CD4-positive, CD25-positive, alpha-beta regulatory T cell (primary cell): ENCODE data around the gene NFATC2. TPM values are rescaled to one million over a fixed set of nuclear protein-coding genes. Genes with fewer than 3 reads are reported as not detected.

Experiments
- ATAC-seq, 2 donors: fragments of 150-1000 bp; cut with Tn5 transposase; one replicate each; pipeline ENCODE4 v1.10.0; 2021; ENCODE audit warnings: low read depth in 2 of 2, moderate number of reproducible peaks in 2 of 2, moderate library complexity in 1 of 2
- DNase-seq, 3 donors: peaks; one replicate each; pipeline versions ENCODE4 v3.0.0 to v3.0.0-alpha.2; 2012 to 2022; ENCODE audit warnings: mixed read lengths in 1 of 3
- H3K27ac ChIP-seq: one replicate; pipeline ENCODE4 v1.7.0; 2013; ENCODE audit warnings: mild to moderate bottlenecking, low read length; ENCODE audit not compliant: insufficient read depth, poor library complexity, severe bottlenecking
- H3K27me3 ChIP-seq: one replicate; pipeline ENCODE4 v1.7.0; 2013; ENCODE audit warnings: low read length; ENCODE audit not compliant: control insufficient read depth, insufficient read depth
- H3K36me3 ChIP-seq: one replicate; pipeline ENCODE4 v1.7.0; 2013; ENCODE audit warnings: mild to moderate bottlenecking, low read length, moderate library complexity; ENCODE audit not compliant: control insufficient read depth, insufficient read depth
- H3K4me1 ChIP-seq: 2 replicates; pipeline ENCODE4 v1.7.0; 2013; ENCODE audit warnings: mild to moderate bottlenecking, low read length; ENCODE audit not compliant: insufficient read depth, control insufficient read depth, poor library complexity, severe bottlenecking
- H3K4me3 ChIP-seq: one replicate; pipeline ENCODE4 v1.7.0; 2013; ENCODE audit warnings: low read depth, mild to moderate bottlenecking, low read length, moderate library complexity
- H3K9me3 ChIP-seq, 2 experiments: 1 replicate in 1 of 2; 2 replicates in 1 of 2; pipeline ENCODE4 v1.7.0; 2013; ENCODE audit warnings: low read length in 2 of 2, mild to moderate bottlenecking in 1 of 2, moderate library complexity in 1 of 2; ENCODE audit not compliant: control insufficient read depth in 2 of 2
- H3K27ac Mint-ChIP-seq, 3 donors: one replicate each; pipeline ENCODE4 v1.8.0; 2020 to 2022; ENCODE audit warnings: mild to moderate bottlenecking in 3 of 3, mixed read lengths in 3 of 3, moderate library complexity in 2 of 3
- H3K27me3 Mint-ChIP-seq: one replicate; pipeline ENCODE4 v1.8.0; 2022; ENCODE audit warnings: mild to moderate bottlenecking, mixed read lengths
- H3K36me3 Mint-ChIP-seq: one replicate; pipeline ENCODE4 v1.8.0; 2020; ENCODE audit warnings: mixed read lengths
- H3K4me1 Mint-ChIP-seq, 4 donors: one replicate each; pipeline ENCODE4 v1.8.0; 2020 to 2022; ENCODE audit warnings: mixed read lengths in 4 of 4, mild to moderate bottlenecking in 1 of 4
- H3K4me3 Mint-ChIP-seq, 4 donors: one replicate each; pipeline ENCODE4 v1.8.0; 2020 to 2022; ENCODE audit warnings: mild to moderate bottlenecking in 4 of 4, mixed read lengths in 4 of 4, moderate library complexity in 3 of 4
- H3K9me3 Mint-ChIP-seq, 7 donors: one replicate each; pipeline ENCODE4 v1.8.0; 2020 to 2022; ENCODE audit warnings: mixed read lengths in 7 of 7, mild to moderate bottlenecking in 3 of 7, moderate library complexity in 2 of 7
- polyA plus RNA-seq, 4 donors: library from polyadenylated mRNA; unstranded; fragments of 300-500 nt; fragmentation: Illumina TruSeq; gene quantifications; one replicate each; pipeline ENCODE4 v1.2.3, GENCODE V29; 2021
- total RNA-seq: library from RNA; stranded (reverse); gene quantifications from one replicate; pipeline ENCODE4 v1.2.3, GENCODE V29; 2022

Gene NFATC2
- total and polyA plus RNA-seq, 5 donors from 2014 or later = 11.0 to 56.8 (median 14.2) TPM

GRCh38 chr20:51449498-51450220 lies 92.9 kb downstream of the NFATC2 start:
- H3K27me3 ChIP-seq = no peaks in the 10 kb centered on the region
- Mint-ChIP-seq H3K27me3 (no peaks in the 10 kb centered on the region), H3K4me3 (no peak overlapping the region), H3K36me3 (peaks cover 68% of the 10 kb centered on the region), H3K27ac (peak overlapping the region in 1 of 3 donors; percentile 42), H3K4me1 (peaks cover 9 to 14% (median 13%) of the 10 kb centered on the region in 4 donors), H3K9me3 (peaks cover 0 to 2% (median 0%) of the 10 kb centered on the region in 7 donors)
- no peak overlapping the region for H3K27ac ChIP-seq
- DNase-seq = no peak
- no peak for ATAC-seq
- no peaks in the 10 kb centered on the region for H3K4me1 ChIP-seq
- no peaks in the 10 kb centered on the region for H3K9me3 ChIP-seq
- H3K4me3 ChIP-seq = no peak overlapping the region
- peaks cover 86% of the 10 kb centered on the region for H3K36me3 ChIP-seq

- Mint-ChIP-seq H3K36me3 (peaks cover 66% of the 10 kb centered on the region), H3K27me3 (no peaks in the 10 kb centered on the region), H3K27ac (no peak overlapping the region), H3K9me3 (no peaks in the 10 kb centered on the region), H3K4me3 (no peak overlapping the region), H3K4me1 (peaks cover 5 to 20% (median 16%) of the 10 kb centered on the region in 4 donors)
- no peaks in the 10 kb centered on the region for H3K9me3 ChIP-seq
- H3K36me3 ChIP-seq = peaks cover 73% of the 10 kb centered on the region
- DNase-seq (no peak), ATAC-seq (no peak)
- H3K27me3 ChIP-seq = no peaks in the 10 kb centered on the region
- no peak overlapping the region for H3K4me3 ChIP-seq
- H3K27ac ChIP-seq = no peak overlapping the region
- H3K4me1 ChIP-seq = no peaks in the 10 kb centered on the region
Measured at GRCh38 chr20:51447765-51448148, 94.8 kb downstream of the NFATC2 start.

DNA sequence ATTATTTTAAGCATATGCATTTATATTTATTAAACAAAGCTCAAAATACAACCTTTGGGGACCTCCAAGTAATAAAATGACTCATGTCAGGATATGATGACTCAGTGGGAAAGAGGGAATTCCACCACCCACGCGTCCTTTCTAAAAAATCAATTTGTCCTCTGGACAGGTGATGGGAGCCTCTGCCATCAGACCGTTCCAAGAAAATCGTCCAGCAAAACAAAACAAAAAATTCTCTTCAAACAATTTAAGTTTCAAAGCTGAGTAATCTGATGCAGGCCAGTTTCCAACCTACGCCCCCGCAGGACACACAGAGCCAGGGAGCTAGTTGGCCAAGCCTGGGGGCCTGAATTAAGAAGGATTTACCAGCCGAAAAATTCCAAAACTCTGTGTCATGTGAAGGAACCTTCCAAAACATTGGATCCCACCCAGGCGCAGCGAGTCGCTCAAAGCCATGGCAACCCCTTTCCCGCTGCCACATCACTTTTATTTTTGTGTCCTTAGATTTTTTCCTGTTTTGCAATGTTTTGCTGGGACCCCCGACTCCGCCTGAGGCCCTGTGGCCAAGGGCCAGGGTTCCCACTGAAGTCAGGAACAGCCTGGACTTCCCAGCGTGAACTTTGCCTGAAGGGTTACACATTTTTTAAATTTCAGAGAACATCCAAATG lies 95.3 kb downstream of the NFATC2 start:
- Mint-ChIP-seq H3K9me3 (no peaks in the 10 kb centered on the region), H3K36me3 (peaks cover 61% of the 10 kb centered on the region), H3K4me1 (peaks cover 5 to 16% (median 14%) of the 10 kb centered on the region in 4 donors), H3K27ac (no peak overlapping the region), H3K27me3 (no peaks in the 10 kb centered on the region), H3K4me3 (no peak overlapping the region)
- ATAC-seq (no peak), DNase-seq (no peak)
- H3K27ac ChIP-seq = no peak overlapping the region
- H3K9me3 ChIP-seq = no peaks in the 10 kb centered on the region
- H3K4me3 ChIP-seq = no peak overlapping the region
- H3K36me3 ChIP-seq = peaks cover 69% of the 10 kb centered on the region
- H3K27me3 ChIP-seq = no peaks in the 10 kb centered on the region
- no peaks in the 10 kb centered on the region for H3K4me1 ChIP-seq

DNA sequence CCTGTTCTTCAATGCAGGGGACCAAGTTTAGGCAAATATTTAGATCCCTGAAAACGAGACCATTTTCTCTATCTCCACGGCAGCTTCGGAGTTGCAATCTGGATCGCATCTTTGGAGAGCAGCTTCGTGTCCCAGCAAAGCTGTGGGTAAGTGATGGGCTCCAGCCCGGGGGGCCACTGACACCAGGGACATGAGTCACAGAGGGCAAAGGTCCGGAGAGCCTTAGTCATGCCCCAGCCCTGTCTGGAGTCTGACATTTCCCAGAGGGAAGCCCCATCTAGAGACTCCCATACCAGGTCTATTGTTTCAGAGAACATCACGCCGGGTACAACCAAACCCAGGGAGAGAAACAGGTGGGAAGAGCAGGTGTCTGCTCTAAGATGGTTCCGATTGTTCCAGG lies 95.9 kb downstream of the NFATC2 start:
- Mint-ChIP-seq H3K27me3 (no peaks in the 10 kb centered on the region), H3K36me3 (peaks cover 57% of the 10 kb centered on the region), H3K27ac (peak overlapping the region in 1 of 3 donors; percentile 32), H3K4me3 (no peak overlapping the region), H3K9me3 (no peaks in the 10 kb centered on the region), H3K4me1 (peaks cover 5 to 14% (median 13%) of the 10 kb centered on the region in 4 donors)
- H3K4me3 ChIP-seq = no peak overlapping the region
- ATAC-seq (no peak), DNase-seq (no peak)
- peaks cover 2% of the 10 kb centered on the region for H3K4me1 ChIP-seq
- H3K27me3 ChIP-seq = no peaks in the 10 kb centered on the region
- peaks cover 66% of the 10 kb centered on the region for H3K36me3 ChIP-seq
- H3K27ac ChIP-seq = no peak overlapping the region
- no peaks in the 10 kb centered on the region for H3K9me3 ChIP-seq

GRCh38 chr20:51446230-51446629 lies 96.3 kb downstream of the NFATC2 start:
- H3K27ac ChIP-seq = no peak overlapping the region
- no peaks in the 10 kb centered on the region for H3K27me3 Mint-ChIP-seq
- no peak overlapping the region for H3K4me3 Mint-ChIP-seq
- H3K36me3 Mint-ChIP-seq = peaks cover 52% of the 10 kb centered on the region
- peak overlapping the region in 1 of 3 donors; percentile 32 for H3K27ac Mint-ChIP-seq
- no peaks in the 10 kb centered on the region for H3K9me3 ChIP-seq
- H3K36me3 ChIP-seq = peaks cover 64% of the 10 kb centered on the region
- no peaks in the 10 kb centered on the region for H3K27me3 ChIP-seq
- no peak for ATAC-seq
- H3K4me1 Mint-ChIP-seq = peaks cover 5 to 14% (median 12%) of the 10 kb centered on the region in 4 donors
- H3K4me1 ChIP-seq = peaks cover 3% of the 10 kb centered on the region
- DNase-seq = no peak
- no peaks in the 10 kb centered on the region for H3K9me3 Mint-ChIP-seq
- no peak overlapping the region for H3K4me3 ChIP-seq

DNA sequence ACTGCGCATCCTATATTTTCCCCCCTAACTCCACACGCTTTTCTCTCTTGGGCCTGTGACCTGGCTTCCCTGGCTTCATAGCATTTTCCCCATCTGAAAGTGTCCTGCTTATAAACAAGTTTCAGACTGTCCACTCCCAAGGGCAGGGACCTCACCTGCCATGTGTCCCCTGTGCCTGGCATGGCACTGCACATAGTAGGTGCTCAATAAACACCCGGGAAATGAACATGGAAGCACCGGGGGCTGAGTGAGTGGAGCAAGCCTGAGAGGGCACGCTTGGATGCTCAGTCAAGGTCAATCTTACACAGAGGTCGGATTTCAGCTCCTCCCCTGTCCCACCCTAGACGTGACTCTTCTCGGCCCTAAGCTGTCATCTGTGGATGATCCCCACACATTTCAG lies 96.9 kb downstream of the NFATC2 start:
- H3K9me3 Mint-ChIP-seq = no peaks in the 10 kb centered on the region
- peaks cover 49% of the 10 kb centered on the region for H3K36me3 Mint-ChIP-seq
- ATAC-seq = no peak
- Histone ChIP-seq H3K4me1 (peaks cover 7% of the 10 kb centered on the region), H3K9me3 (no peaks in the 10 kb centered on the region), H3K27ac (no peak overlapping the region), H3K4me3 (no peak overlapping the region), H3K36me3 (peaks cover 61% of the 10 kb centered on the region), H3K27me3 (no peaks in the 10 kb centered on the region)
- H3K27ac Mint-ChIP-seq = peak overlapping the region in 1 of 3 donors; percentile 62
- H3K4me1 Mint-ChIP-seq = peaks cover 5 to 16% (median 14%) of the 10 kb centered on the region in 4 donors
- no peak for DNase-seq
- H3K27me3 Mint-ChIP-seq = no peaks in the 10 kb centered on the region
- peak overlapping the region in 1 of 4 donors; percentile 61 for H3K4me3 Mint-ChIP-seq

GRCh38 chr20:51444922-51445438 lies 97.5 kb downstream of the NFATC2 start:
- H3K36me3 ChIP-seq = peaks cover 59% of the 10 kb centered on the region
- DNase-seq (no peak), ATAC-seq (no peak)
- H3K9me3 ChIP-seq = no peaks in the 10 kb centered on the region
- H3K4me3 ChIP-seq = no peak overlapping the region
- H3K27me3 ChIP-seq = no peaks in the 10 kb centered on the region
- Mint-ChIP-seq H3K36me3 (peaks cover 43% of the 10 kb centered on the region), H3K4me3 (no peak overlapping the region), H3K4me1 (peaks cover 10 to 21% (median 19%) of the 10 kb centered on the region in 4 donors), H3K9me3 (no peaks in the 10 kb centered on the region), H3K27me3 (no peaks in the 10 kb centered on the region), H3K27ac (peak overlapping the region in 2 of 3 donors; percentile 62)
- no peak overlapping the region for H3K27ac ChIP-seq
- peaks cover 10% of the 10 kb centered on the region for H3K4me1 ChIP-seq
